H1 (cell line): ENCODE data around the gene LIN37. TPM values are rescaled to one million over a fixed set of nuclear protein-coding genes. Genes with fewer than 3 reads are reported as not detected.

Experiments
- CTCF ChIA-PET: fragments of 300-600 bp; sonication (Branson Sonifier 250); formaldehyde crosslinking; loops from one replicate; lab custom pipeline; 2021; ENCODE audit not compliant: partially characterized antibody; lab: Charles Lee
- POLR2A ChIA-PET: fragments of 300-600 bp; sonication (Branson Sonifier 250); formaldehyde crosslinking; loops from one replicate; lab custom pipeline; 2021; ENCODE audit warnings: inconsistent platforms; ENCODE audit not compliant: partially characterized antibody; lab: Charles Lee
- DNase-seq, 2 experiments: peaks; one replicate each; pipeline versions ENCODE4 v3.0.0 to v3.0.0-alpha.2; 2010 to 2022; ENCODE audit warnings: low spot score in 2 of 2, low read depth in 1 of 2, mixed read lengths in 1 of 2
- FAIRE-seq: peaks from 2 replicates; lab custom pipeline; 2011; peaks lifted over from hg19 to GRCh38; lab: Jason Lieb, UNC
- H2AFZ ChIP-seq: 2 replicates; pipeline ENCODE4 v1.8.1; 2012; ENCODE audit warnings: low read length, inconsistent platforms
- H2AK5ac ChIP-seq: 2 replicates; pipeline ENCODE4 v1.6.1; 2013; ENCODE audit warnings: low read depth, low read length
- H2BK120ac ChIP-seq: replicated peaks from 2 replicates; pipeline ENCODE3; 2013; ENCODE audit warnings: low read depth, low read length, inconsistent platforms
- H2BK12ac ChIP-seq: 2 replicates; pipeline ENCODE4 v1.6.1; 2013; ENCODE audit warnings: low read depth, low read length
- H2BK15ac ChIP-seq: 2 replicates; pipeline ENCODE4 v1.6.1; 2013; ENCODE audit warnings: low read length
- H2BK20ac ChIP-seq: 2 replicates; pipeline ENCODE4 v1.6.1; 2013; ENCODE audit warnings: low read length
- H2BK5ac ChIP-seq: 2 replicates; pipeline ENCODE4 v1.6.1; 2013; ENCODE audit warnings: low read depth, low read length
- H3K14ac ChIP-seq: 2 replicates; pipeline ENCODE4 v1.6.1; 2013; ENCODE audit warnings: inconsistent platforms; ENCODE audit not compliant: insufficient read length
- H3K18ac ChIP-seq: 2 replicates; pipeline ENCODE4 v1.6.1; 2013; ENCODE audit warnings: low read length; ENCODE audit errors: extremely low read depth
- H3K23ac ChIP-seq: 2 replicates; pipeline ENCODE4 v1.6.1; 2013; ENCODE audit warnings: inconsistent platforms; ENCODE audit not compliant: insufficient read length
- H3K23me2 ChIP-seq: 2 replicates; pipeline ENCODE4 v1.6.1; 2013; ENCODE audit warnings: low read depth, low read length
- H3K27ac ChIP-seq: 2 replicates; pipeline ENCODE4 v1.6.1; 2011; ENCODE audit warnings: low read depth, low read length, inconsistent platforms
- H3K27me3 ChIP-seq, 4 experiments: replicated peaks in 1 of 4; 1 replicate in 1 of 4; 2 replicates in 3 of 4; pipeline versions ENCODE4 v1.6.1 to v1.8.1; 2011 to 2013; ENCODE audit warnings: low read length in 3 of 4, mild to moderate bottlenecking in 3 of 4, inconsistent platforms in 2 of 4, mixed read lengths in 2 of 4, moderate library complexity in 1 of 4; ENCODE audit not compliant: control insufficient read depth in 3 of 4, insufficient read depth in 3 of 4; ENCODE audit errors: extremely low read depth in 1 of 4
- H3K36me3 ChIP-seq, 4 experiments: 2 replicates each; pipeline versions ENCODE4 v1.6.1 to v1.8.1; 2011 to 2013; ENCODE audit warnings: mild to moderate bottlenecking in 4 of 4, low read length in 3 of 4, moderate library complexity in 2 of 4, control low read depth in 1 of 4, inconsistent platforms in 1 of 4; ENCODE audit not compliant: insufficient read depth in 4 of 4, control insufficient read depth in 2 of 4
- H3K4ac ChIP-seq: replicated peaks from 2 replicates; pipeline ENCODE3; 2013; ENCODE audit warnings: low read length, low read depth, mixed read lengths, inconsistent platforms; ENCODE audit not compliant: insufficient read length
- H3K4me1 ChIP-seq, 4 experiments: replicated peaks in 1 of 4; 1 replicate in 1 of 4; 2 replicates in 3 of 4; pipeline versions ENCODE4 v1.6.1 to v1.8.1; 2011 to 2013; ENCODE audit warnings: low read length in 3 of 4, inconsistent platforms in 2 of 4, mixed read lengths in 1 of 4; ENCODE audit not compliant: insufficient read depth in 4 of 4, control insufficient read depth in 3 of 4
- H3K4me2 ChIP-seq, 2 experiments: 2 replicates each; pipeline versions ENCODE4 v1.6.1 to v1.8.1; 2011 to 2013; ENCODE audit warnings: low read depth in 2 of 2, low read length in 2 of 2, control low read depth in 1 of 2, inconsistent platforms in 1 of 2, mild to moderate bottlenecking in 1 of 2; ENCODE audit not compliant: insufficient read depth in 1 of 2
- H3K4me3 ChIP-seq, 4 experiments: fragments of 200-600, 300-600 bp in 1 of 4; sonication (generic), shearing (Covaris generic), sonication (Bioruptor Twin) in 1 of 4; 2 replicates each; pipeline versions ENCODE4 v1.5.1 to v1.8.1; 2011 to 2016; ENCODE audit warnings: low read length in 4 of 4, low read depth in 3 of 4, control low read depth in 2 of 4, inconsistent platforms in 2 of 4, mild to moderate bottlenecking in 2 of 4, mixed read lengths in 1 of 4, moderate library complexity in 1 of 4; ENCODE audit not compliant: insufficient read depth in 2 of 4; ENCODE audit errors: extremely low read depth in 1 of 4
- H3K56ac ChIP-seq: replicated peaks from 2 replicates; pipeline ENCODE3; 2013; ENCODE audit warnings: low read depth, mild to moderate bottlenecking, mixed read lengths, low read length, inconsistent platforms; ENCODE audit not compliant: insufficient read length
- H3K79me1 ChIP-seq: 2 replicates; pipeline ENCODE4 v1.6.1; 2013; ENCODE audit warnings: low read depth, low read length, control low read depth
- H3K79me2 ChIP-seq, 2 experiments: 2 replicates each; pipeline versions ENCODE4 v1.6.1 to v1.8.1; 2012 to 2013; ENCODE audit warnings: low read length in 2 of 2, mild to moderate bottlenecking in 2 of 2, inconsistent platforms in 1 of 2; ENCODE audit not compliant: insufficient read depth in 2 of 2, control insufficient read depth in 1 of 2
- H3K9ac ChIP-seq, 4 experiments: replicated peaks in 1 of 4; 1 replicate in 1 of 4; 2 replicates in 3 of 4; pipeline versions ENCODE4 v1.6.1 to v1.8.1; 2011 to 2013; ENCODE audit warnings: low read depth in 3 of 4, low read length in 3 of 4, control low read depth in 2 of 4, mild to moderate bottlenecking in 2 of 4, moderate library complexity in 2 of 4, inconsistent platforms in 1 of 4; ENCODE audit errors: extremely low read depth in 1 of 4
- H3K9me3 ChIP-seq, 2 experiments: 2 replicates each; pipeline versions ENCODE4 v1.6.1 to v1.8.1; 2012 to 2013; ENCODE audit warnings: mild to moderate bottlenecking in 2 of 2, moderate library complexity in 2 of 2, control low read depth in 1 of 2, inconsistent platforms in 1 of 2, low read depth in 1 of 2, low read length in 1 of 2, mixed read lengths in 1 of 2; ENCODE audit not compliant: insufficient read depth in 2 of 2
- H4K20me1 ChIP-seq, 2 experiments: replicated peaks in 1 of 2; 2 replicates each; pipeline versions ENCODE3 to v1.8.1; 2011 to 2013; ENCODE audit warnings: inconsistent platforms in 2 of 2, low read length in 2 of 2, mild to moderate bottlenecking in 1 of 2; ENCODE audit not compliant: insufficient read depth in 2 of 2, control insufficient read depth in 1 of 2
- H4K5ac ChIP-seq: 2 replicates; pipeline ENCODE4 v1.6.1; 2013; ENCODE audit warnings: low read length, low read depth, mixed read lengths, inconsistent platforms; ENCODE audit not compliant: insufficient read length
- H4K8ac ChIP-seq: 2 replicates; pipeline ENCODE4 v1.8.0; 2013; ENCODE audit warnings: mild to moderate bottlenecking, moderate library complexity, low read length, inconsistent platforms; ENCODE audit not compliant: insufficient read depth; ENCODE audit errors: extremely low read depth
- H4K91ac ChIP-seq: replicated peaks from 2 replicates; pipeline ENCODE3; 2013; ENCODE audit warnings: low read length, mixed read lengths, inconsistent platforms; ENCODE audit not compliant: insufficient read length
- ASH2L ChIP-seq: fragments of 200-600, 300-600 bp; sonication (generic); IDR thresholded peaks from one replicate; pipeline ENCODE4 v1.7.1; 2017; ENCODE audit warnings: low read length
- KDM1A ChIP-seq: fragments of 200-600, 300-600 bp; sonication (generic); IDR thresholded peaks from 2 replicates; pipeline ENCODE4 v1.7.1; 2016; ENCODE audit warnings: mild to moderate bottlenecking, low read length, borderline replicate concordance
- RNF2 ChIP-seq: fragments of 200-900, 300-1000 bp; sonication (generic); IDR thresholded peaks from 2 replicates; pipeline ENCODE4 v1.7.1; 2016; ENCODE audit warnings: borderline replicate concordance, low read depth, mild to moderate bottlenecking, antibody characterized with exemption, low read length; ENCODE audit not compliant: poor library complexity, severe bottlenecking; ENCODE audit errors: missing control alignments
- SP1 ChIP-seq: IDR thresholded peaks from 2 replicates; pipeline ENCODE4 v1.6.1; 2011; ENCODE audit warnings: low read depth, low read length
- TAF1 ChIP-seq: IDR thresholded peaks from 2 replicates; pipeline ENCODE4 v1.6.1; 2011; ENCODE audit warnings: mild to moderate bottlenecking, low read depth, low read length
- TBP ChIP-seq: IDR thresholded peaks from 2 replicates; pipeline ENCODE4 v1.6.1; 2011; ENCODE audit warnings: low read depth, low read length, improper control_type of control experiment
- TCF12 ChIP-seq: IDR thresholded peaks from 2 replicates; pipeline ENCODE4 v1.6.1; 2011; ENCODE audit warnings: low read depth, mild to moderate bottlenecking, low read length
- WGBS, 2 experiments: shearing (Covaris generic) in 1 of 2; methylation state at CpG; one replicate each; pipeline versions ENCODE4 v1.1.6 to v1.1.7; 2013 to 2015; ENCODE audit warnings: low lambda C conversion rate in 2 of 2, mixed read lengths in 2 of 2, inconsistent platforms in 1 of 2, low coverage in 1 of 2, missing lambda C conversion rate in 1 of 2; ENCODE audit not compliant: insufficient replicate concordance in 2 of 2, insufficient coverage in 1 of 2, insufficient read length in 1 of 2; ENCODE audit errors: extremely low coverage in 1 of 2, missing lambda C conversion rate in 1 of 2; 5-methylcytosine and 5-hydroxymethylcytosine counted together
- polyA plus RNA-seq, 7 experiments: library from polyadenylated mRNA; depleted of rRNA in 3 of 7; stranded (reverse) in 5 of 7; unstranded in 2 of 7; fragments of >200 nt in 5 of 7; fragments of 200-250 nt in 2 of 7; gene quantifications; 1 replicate in 5 of 7; 2 replicates in 1 of 7; 4 replicates in 1 of 7; pipeline versions ENCODE4 v1.2.1 to v1.2.3, GENCODE V29; 2011 to 2013; ENCODE audit warnings: missing spikeins in 2 of 7, mixed read lengths in 2 of 7
- total RNA-seq: library from RNA; stranded (reverse); fragmentation: NEBNext Ultra II Directional; extraction: Animal tissue kit (Norgen Biotek cat#: 25700); gene quantifications from 2 replicates; pipeline ENCODE4 v1.2.1, GENCODE V29; 2021

Gene LIN37
- total and polyA plus RNA-seq, 2 of the 8 experiments (the other 6 are each of a cell fraction or from before 2014, with no cell fraction given), result 3.8 to 9.8 TPM

DNA sequence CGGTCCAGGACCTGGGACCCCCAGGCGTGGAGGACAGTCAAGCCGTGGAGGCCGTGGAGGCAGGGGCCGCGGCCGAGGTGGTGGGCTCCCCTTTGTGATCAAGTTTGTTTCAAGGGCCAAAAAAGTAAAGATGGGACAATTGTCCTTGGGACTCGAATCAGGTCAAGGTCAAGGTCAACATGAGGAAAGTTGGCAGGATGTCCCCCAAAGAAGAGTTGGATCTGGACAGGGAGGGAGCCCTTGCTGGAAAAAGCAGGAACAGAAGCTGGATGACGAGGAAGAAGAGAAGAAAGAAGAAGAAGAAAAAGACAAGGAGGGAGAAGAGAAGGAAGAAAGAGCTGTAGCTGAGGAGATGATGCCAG lies 28.2 kb upstream of the LIN37 start:
- H3K9me3 ChIP-seq, result no peaks in the 10 kb centered on the region
- TF ChIP-seq TBP (no peak), TCF12 (no peak), RNF2 (no peak), ASH2L (no peak), SP1 (no peak), KDM1A (no peak), TAF1 (no peak)

More for the DNA sequence above, 28.2 kb upstream of the LIN37 start:
- H3K4ac ChIP-seq, result no peak overlapping the region
- no peak overlapping the region for H2BK20ac ChIP-seq
- peaks cover 0 to 20% of the 10 kb centered on the region in 2 experiments; a peak in 3 of 4 replicates for H3K79me2 ChIP-seq
- H2BK15ac ChIP-seq, result no peak overlapping the region
- H3K56ac ChIP-seq, result no peak overlapping the region
- H4K5ac ChIP-seq, result no peak overlapping the region
- H3K23ac ChIP-seq, result no peak overlapping the region
- no peak overlapping the region for H2AFZ ChIP-seq
- no peak overlapping the region for H3K14ac ChIP-seq
- H2AK5ac ChIP-seq, result no peak overlapping the region
- peaks cover 13% of the 10 kb centered on the region for H3K23me2 ChIP-seq
- H2BK12ac ChIP-seq, result no peak overlapping the region
- 93% methylated on average over 9 of the region's 9 CpGs; no CpG with 5 or more reads in 1 of the 2 experiments for WGBS, 2 experiments
- peaks cover 0 to 16% (median 10%) of the 10 kb centered on the region in 4 experiments; a peak in 6 of 7 replicates for H3K4me1 ChIP-seq
- FAIRE-seq (no peak), DNase-seq (no peak)
- no peak overlapping the region for H3K27ac ChIP-seq
- H3K79me1 ChIP-seq, result peaks cover 8% of the 10 kb centered on the region
- H2BK5ac ChIP-seq, result no peak overlapping the region
- no peak overlapping the region for H4K8ac ChIP-seq
- H2BK120ac ChIP-seq, result no peak overlapping the region
- no peak overlapping the region for H3K4me2 ChIP-seq
- no peak overlapping the region for H3K4me3 ChIP-seq
- no peaks in the 10 kb centered on the region for H3K27me3 ChIP-seq
- H3K9ac ChIP-seq, result no peak overlapping the region
- H3K18ac ChIP-seq, result no peak overlapping the region
- peaks cover 19 to 42% (median 27%) of the 10 kb centered on the region in 4 experiments for H3K36me3 ChIP-seq
- POLR2A ChIA-PET, result interaction anchor here (1.6 to 5.0 kb wide), 2 partner anchors 17 to 26 kb away, joined by 3 to 54 read pairs; partner anchors contain the start of genes PSENEN and U2AF1L4
- CTCF ChIA-PET, result interaction anchor here (0.7 to 11.8 kb wide), 4 partner anchors 18 to 252 kb away, joined by 3 to 80 read pairs (median 4); partner anchors contain the start of gene IGFLR1
- H4K20me1 ChIP-seq, result peaks cover 7 to 9% of the 10 kb centered on the region in 2 experiments
- no peak overlapping the region for H4K91ac ChIP-seq
